Stimulated activated CD8-positive, alpha-beta memory T cell treated with anti-CD3 and anti-CD28 coated beads, Interleukin-4, amount 100 ng/mL, for 24 hours (primary cell): ENCODE results near the gene TTC38.
"Not testable (repeated sequence)": the region's sequence is repeated elsewhere in the genome, so short reads cannot be mapped to it uniquely, and the experiment has no call there.

Source experiments
- DNase-seq: peaks from one replicate; pipeline ENCODE4 v3.0.0-alpha.2; 2020; ENCODE audit warnings: low read depth

Gene TTC38

GRCh38 chr22:46296257-46297150 lies 28.7 kb downstream of the TTC38 start, which contains the start of gene GTSE1:
GTSE1 (plus strand) TSS chr22:46296870; CDS start chr22:46297401, 531 bp downstream.
- DNase-seq, result peak; percentile 94

GRCh38 chr22:46297151-46297812 lies 29.5 kb downstream of the TTC38 start:
- DNase-seq, result no peak

DNA sequence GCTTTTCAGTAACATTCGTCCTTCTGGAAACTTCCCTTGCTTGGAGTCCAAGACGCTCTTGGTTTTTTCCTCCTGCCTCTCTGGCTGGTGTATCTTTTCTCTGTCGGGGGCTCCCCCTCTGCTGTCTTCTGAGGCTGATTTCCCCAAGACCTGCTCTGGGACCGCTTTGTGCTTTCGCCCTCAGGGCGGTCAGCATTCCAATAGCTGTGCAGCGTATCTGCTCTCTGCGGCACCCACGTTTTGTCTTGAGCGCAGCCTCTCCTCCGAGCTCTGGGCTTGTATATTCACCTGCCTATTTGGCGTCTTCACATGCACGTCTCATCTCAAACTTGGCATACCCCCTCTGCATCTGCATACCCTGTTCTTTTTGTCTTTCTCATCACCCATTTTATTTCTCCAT lies 31.3 kb downstream of the TTC38 start:
- DNase-seq, result no peak

DNA sequence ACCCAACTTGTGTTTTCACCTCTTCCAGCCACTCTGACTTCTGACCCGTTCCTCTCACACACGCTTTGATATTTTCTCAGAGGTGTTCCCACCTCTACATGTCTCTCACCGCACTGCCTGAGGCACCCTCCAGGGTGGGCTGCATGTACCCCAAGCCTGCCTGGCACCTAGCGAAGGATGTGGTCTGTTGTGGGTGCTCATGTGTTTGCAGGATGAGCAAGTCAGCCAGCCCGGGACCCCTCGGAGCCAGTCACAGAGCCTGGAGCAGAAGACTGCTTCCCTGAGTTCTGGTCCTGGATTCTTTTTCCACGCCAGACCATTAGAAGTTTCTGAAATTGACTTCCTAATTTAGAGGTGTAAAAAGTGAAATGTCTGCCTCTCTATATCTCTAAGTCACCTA lies 32.7 kb downstream of the TTC38 start:
- DNase-seq, result no peak

DNA sequence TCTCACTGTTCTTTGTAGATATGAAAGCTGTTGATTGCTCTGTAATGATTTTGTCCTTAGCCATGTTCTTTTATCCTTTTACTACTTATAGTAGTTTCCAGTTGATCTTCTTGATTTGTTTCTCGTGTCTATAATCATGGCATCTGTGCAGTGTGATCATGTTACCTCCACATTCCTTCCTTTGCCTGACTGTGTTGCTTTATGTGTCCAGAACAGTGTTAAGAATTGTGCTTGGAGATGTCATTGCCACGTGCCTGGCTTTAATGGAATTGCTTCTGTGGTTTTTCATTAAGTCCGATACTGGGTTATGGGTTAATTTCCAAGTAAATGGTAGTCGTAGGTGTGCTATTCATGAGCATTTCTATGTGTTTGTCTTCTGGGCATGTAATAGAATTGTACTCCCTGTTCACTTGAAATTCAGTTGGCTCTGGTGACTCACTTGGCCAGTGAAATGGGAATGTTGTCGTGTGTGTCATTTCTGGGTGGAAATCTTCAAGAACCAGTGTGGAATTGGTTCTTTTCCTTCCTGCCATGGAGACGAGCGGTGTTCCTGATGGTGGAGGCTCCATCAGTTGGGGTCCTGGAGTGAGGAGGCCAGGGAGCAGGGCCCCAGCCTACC lies 35.6 kb downstream of the TTC38 start:
- DNase-seq, result no peak

DNA sequence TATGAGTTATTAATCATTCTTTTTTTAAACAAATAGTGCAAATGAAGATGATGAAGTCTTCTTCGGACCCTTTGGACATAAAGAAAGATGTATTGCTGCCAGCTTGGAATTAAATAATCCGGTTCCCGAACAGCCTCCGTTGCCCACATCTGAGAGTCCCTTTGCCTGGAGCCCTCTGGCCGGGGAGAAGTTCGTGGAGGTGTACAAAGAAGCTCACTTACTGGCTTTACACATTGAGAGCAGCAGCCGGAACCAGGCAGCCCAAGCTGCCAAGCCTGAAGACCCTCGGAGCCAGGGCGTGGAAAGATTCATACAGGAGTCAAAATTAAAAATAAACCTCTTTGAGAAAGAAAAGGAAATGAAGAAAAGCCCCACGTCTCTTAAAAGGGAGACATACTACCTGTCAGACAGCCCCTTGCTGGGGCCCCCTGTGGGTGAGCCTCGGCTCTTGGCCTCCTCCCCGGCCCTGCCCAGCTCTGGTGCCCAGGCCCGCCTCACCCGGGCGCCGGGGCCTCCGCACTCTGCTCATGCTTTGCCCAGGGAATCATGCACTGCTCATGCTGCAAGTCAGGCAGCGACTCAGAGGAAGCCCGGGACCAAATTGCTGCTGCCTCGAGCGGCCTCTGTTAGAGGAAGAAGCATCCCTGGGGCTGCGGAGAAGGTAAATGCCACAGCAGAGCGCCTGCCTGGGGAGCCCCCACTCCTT lies 40.6 kb downstream of the TTC38 start:
- DNase-seq, result no peak

DNA sequence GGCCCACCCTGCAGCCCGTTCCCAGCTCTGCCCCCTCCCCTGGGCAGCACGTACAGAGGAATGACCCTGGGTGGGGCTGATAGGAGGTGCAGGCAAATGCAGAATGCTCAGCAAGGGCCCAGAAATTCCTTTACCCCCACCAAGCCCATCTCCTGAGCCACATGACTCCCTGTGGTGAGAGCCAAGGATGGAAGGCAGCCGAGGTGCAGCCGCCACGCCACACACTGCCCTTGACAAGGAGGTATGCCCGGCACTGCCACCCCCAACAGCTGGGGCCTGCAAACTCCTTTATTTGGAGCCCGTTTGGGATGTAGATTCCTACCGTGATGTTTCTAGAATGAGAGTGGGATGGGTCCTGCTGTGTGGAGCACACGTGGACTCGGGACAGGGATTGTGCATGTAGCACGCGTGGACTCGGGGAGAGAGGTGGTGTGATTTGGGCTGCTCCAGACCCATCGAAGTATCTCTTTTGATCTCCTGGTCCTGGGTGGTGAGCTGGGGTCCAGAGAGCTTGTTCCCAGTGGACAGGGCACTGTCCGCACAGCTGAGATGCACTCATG lies 41.8 kb downstream of the TTC38 start:
- DNase-seq, result no peak

DNA sequence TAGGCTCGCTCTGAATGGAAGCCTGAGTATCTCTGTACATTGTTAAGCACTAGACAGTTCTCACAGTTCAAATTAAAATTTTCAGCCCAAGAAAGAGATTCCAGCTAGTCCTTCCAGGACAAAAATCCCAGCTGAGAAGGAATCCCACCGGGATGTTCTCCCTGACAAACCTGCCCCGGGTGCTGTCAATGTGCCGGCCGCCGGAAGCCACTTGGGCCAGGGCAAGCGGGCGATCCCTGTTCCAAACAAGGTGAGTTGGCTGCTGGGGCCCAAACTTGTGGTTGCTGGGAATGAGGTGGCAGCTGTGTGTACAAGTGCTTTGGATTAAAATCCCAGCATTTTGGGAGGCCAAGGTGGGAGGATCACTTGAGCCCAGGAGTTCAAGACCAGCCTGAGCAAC lies 44.2 kb downstream of the TTC38 start:
- DNase-seq, result no peak

DNA sequence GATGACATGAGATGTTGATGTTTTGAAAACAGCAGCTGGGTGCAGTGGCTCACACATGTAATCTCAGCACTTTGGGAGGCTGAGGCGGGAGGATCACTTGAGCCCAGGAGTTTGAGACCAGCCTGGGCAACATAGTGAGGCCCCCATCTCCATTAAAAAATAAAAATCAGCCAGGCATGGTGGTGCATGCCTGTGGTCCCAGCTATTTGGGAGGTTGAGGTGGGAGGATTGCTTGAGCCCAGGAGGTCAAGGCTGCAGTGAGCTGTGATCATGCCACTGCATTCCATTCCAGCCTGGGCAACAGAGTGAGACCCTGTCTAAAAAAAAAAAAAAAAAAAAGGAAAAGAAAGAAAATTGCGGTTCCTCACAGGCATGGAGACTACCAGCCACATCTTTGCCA lies 45.0 kb downstream of the TTC38 start:
- DNase-seq, result not testable (repeated sequence)

GRCh38 chr22:46315976-46316375 lies 48.2 kb downstream of the TTC38 start:
- DNase-seq, result no peak

- no peak for DNase-seq
Measured at GRCh38 chr22:46317646-46318045, 49.8 kb downstream of the TTC38 start.

DNA sequence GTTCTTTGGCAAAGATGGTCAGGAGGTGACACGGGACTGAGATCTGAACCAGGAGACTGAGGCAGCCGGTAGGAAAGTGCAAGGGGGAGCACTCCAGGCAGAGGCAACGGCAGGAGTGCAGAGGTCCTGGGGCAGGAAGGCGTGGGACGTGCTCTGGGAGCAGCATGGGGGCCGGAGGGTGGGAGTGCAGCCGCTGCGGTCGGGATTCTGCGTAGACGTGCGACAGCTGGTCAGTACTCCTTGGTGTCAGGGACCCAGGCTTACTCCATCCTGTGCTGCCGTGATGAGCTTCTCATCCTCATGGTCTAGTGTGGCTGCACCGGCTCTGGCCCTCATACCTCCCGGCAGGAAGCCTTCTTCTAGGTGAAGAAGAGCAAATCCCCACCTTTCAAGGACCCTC lies 50.8 kb downstream of the TTC38 start:
- DNase-seq, result no peak

DNA sequence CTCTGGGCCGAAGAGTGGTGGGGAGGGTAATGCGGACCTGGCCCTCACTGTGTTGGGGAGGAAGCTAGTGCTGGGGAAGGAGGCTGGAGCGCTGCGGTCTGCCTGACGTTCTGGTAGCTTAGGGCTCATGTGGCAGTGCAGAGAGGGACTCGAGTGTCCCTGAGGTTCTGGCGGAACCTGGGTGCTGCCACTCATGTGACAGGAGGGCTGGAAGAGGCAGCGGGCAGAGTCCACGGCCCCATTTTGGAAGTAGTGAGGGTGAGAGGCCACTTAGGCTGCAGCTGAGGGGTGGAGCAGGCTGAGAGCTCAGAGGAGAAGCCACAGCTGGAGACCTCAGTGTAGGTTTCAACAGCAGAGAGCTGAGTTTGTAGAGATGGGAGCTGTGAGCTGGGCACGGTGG lies 51.5 kb downstream of the TTC38 start:
- no peak for DNase-seq

- DNase-seq, result no peak
Measured at GRCh38 chr22:46320166-46320710, 52.4 kb downstream of the TTC38 start.

DNA sequence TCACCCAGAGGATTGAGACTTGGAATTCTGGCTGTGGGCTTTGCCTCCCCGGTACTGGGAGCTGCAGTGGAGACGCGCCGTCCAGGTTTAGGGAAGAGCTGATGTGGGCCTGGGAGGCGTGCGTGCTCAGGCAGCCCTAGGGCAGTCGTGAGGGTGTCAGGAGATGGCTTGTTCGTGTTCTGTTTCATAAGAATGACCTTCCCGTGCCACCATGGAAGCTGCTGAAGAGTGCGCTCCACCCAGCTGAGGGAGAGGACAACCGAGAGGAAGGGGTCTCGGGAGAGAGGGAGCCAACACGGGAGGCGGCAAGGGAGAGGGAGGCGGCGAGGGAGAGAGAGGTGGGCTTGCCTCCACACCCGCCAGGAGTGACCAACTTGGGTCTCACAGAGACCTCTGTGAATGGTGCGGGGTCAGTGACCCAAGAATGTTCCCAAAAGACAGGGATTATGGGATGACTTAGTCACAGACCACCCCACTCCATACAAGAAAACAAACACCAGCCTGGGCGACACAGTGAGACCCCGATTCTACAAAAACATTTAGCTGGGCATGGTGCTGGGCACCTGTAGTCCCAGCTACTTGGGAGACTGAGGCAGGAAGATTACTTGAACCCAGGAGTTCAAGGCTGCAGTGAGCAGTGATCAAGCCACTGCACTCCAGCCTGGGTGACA lies 53.0 kb downstream of the TTC38 start:
- no peak for DNase-seq

DNA sequence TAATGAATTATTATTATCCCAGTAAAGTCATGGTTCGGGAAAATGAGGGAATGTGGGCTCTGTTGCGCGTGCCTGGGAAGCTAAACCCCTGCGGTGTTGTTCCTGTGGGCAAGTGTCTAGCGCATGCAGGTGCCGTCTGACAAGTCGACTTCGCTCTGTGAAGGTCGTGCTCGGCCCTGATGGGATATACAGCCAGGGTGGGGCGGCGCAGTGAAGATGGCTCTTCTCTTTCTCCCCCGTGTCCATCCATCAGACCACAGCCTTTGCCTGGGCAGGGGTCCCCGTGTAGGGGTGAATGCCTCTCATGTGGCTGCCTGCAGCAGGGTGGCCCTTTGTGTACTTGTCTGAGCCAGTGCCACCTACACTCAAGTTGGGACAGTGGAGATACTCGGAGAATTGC lies 54.9 kb downstream of the TTC38 start:
- no peak for DNase-seq

- no peak for DNase-seq
Measured at GRCh38 chr22:46323162-46323561, 55.4 kb downstream of the TTC38 start.

GRCh38 chr22:46326066-46326680 lies 58.4 kb downstream of the TTC38 start:
- no peak for DNase-seq

DNA sequence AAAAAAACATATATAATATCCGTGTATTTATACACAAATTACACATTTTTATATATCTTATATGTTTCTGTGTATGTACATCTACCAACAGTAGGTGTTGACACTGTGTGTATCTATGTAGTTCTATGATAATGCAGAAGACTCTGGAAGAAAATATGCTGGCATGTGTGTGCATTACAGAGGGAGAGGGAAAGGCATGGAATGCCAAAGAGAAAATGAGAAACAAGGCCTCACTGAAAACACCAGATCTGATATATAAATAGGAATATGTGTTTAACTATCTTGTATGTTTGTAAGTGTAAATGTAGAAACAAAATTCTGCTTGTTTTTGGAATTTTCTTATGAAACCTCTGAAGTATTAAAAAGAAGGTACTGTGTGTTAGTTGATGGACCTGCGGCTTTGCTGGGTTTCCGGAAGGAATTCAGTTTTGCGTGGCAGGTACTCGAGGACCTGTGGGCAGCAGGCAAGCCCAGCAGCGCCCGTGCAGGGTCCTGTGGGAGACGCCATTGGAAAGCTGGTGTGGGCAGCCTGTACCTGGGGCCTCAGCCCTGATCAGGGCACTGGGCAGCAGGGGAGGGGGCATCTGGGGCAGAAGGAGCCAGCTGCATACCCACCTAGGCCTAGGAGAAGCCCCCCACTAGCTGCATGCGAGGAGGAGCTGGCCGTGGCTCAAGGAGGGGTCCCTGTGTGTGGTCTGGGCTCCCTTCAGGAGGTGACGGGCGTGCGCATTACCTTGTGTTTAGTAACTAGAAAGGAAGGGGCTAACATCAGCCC lies 60.1 kb downstream of the TTC38 start:
- DNase-seq, result no peak

- DNase-seq, result no peak
Measured at GRCh38 chr22:46328797-46329196, 61.0 kb downstream of the TTC38 start.
